WTC11 (cell line): ENCODE data around the gene CASP8.

Source experiments
- ELF4 ChIP-seq: sonication (generic); formaldehyde crosslinking; IDR thresholded peaks from 2 replicates; pipeline ENCODE4 v1.8.1; 2022; ENCODE audit warnings: low read depth, mild to moderate bottlenecking, moderate library complexity, missing genetic modification reagents
- NFE2L1 ChIP-seq: sonication (generic); formaldehyde crosslinking; IDR thresholded peaks from 2 replicates; pipeline ENCODE4 v1.8.1; 2023; ENCODE audit warnings: missing genetic modification reagents
- NR2C2 ChIP-seq: sonication (generic); formaldehyde crosslinking; IDR thresholded peaks from 2 replicates; pipeline ENCODE4 v1.8.0; 2022; ENCODE audit warnings: mild to moderate bottlenecking, missing genetic modification reagents
- SP1 ChIP-seq: sonication (generic); formaldehyde crosslinking; conservative IDR thresholded peaks from 2 replicates; pipeline ENCODE4 v1.8.1; 2022; ENCODE audit warnings: missing genetic modification reagents
- ZNF671 ChIP-seq: fragments of 250-450 bp; sonication (Bioruptor Pico); IDR thresholded peaks from 2 replicates; pipeline ENCODE4 v1.8.0; 2021; ENCODE audit warnings: mild to moderate bottlenecking
- TF ChIP-seq, protein P1 (sequence below): fragments of 200-600 bp; IDR thresholded peaks from 2 replicates; pipeline ENCODE4 v1.8.0; 2022; ENCODE audit warnings: antibody characterized with exemption
- TF ChIP-seq, protein P2 (sequence below): sonication (generic); formaldehyde crosslinking; conservative IDR thresholded peaks from 2 replicates; pipeline ENCODE4 v1.8.1; 2022; ENCODE audit warnings: mild to moderate bottlenecking, missing genetic modification reagents
- TF ChIP-seq, protein P3 (sequence below): sonication (generic); formaldehyde crosslinking; IDR thresholded peaks from 2 replicates; pipeline ENCODE4 v1.8.0; 2022; ENCODE audit warnings: mild to moderate bottlenecking, missing genetic modification reagents
- TF ChIP-seq, protein P4 (sequence below): sonication (generic); formaldehyde crosslinking; IDR thresholded peaks from 2 replicates; pipeline ENCODE4 v1.8.1; 2022; ENCODE audit warnings: mild to moderate bottlenecking, moderate library complexity, missing genetic modification reagents
- TF ChIP-seq, protein P5 (sequence below): sonication (generic); formaldehyde crosslinking; IDR thresholded peaks from 2 replicates; pipeline ENCODE4 v1.8.1; 2023; ENCODE audit warnings: mild to moderate bottlenecking, missing genetic modification reagents
- TF ChIP-seq, protein P6 (sequence below): fragments of 250-450 bp; sonication (Bioruptor Pico); IDR thresholded peaks from 2 replicates; pipeline ENCODE4 v1.9.0; 2021; ENCODE audit warnings: moderate library complexity, mild to moderate bottlenecking, inconsistent platforms, borderline replicate concordance
- TF ChIP-seq, protein P7 (sequence below): sonication (generic); formaldehyde crosslinking; IDR thresholded peaks from 2 replicates; pipeline ENCODE4 v1.8.1; 2023; ENCODE audit warnings: mild to moderate bottlenecking, moderate library complexity, missing genetic modification reagents
- TF ChIP-seq, protein P8 (sequence below): sonication (generic); formaldehyde crosslinking; IDR thresholded peaks from 2 replicates; pipeline ENCODE4 v1.8.0; 2022; ENCODE audit warnings: mild to moderate bottlenecking, missing genetic modification reagents

DNA sequence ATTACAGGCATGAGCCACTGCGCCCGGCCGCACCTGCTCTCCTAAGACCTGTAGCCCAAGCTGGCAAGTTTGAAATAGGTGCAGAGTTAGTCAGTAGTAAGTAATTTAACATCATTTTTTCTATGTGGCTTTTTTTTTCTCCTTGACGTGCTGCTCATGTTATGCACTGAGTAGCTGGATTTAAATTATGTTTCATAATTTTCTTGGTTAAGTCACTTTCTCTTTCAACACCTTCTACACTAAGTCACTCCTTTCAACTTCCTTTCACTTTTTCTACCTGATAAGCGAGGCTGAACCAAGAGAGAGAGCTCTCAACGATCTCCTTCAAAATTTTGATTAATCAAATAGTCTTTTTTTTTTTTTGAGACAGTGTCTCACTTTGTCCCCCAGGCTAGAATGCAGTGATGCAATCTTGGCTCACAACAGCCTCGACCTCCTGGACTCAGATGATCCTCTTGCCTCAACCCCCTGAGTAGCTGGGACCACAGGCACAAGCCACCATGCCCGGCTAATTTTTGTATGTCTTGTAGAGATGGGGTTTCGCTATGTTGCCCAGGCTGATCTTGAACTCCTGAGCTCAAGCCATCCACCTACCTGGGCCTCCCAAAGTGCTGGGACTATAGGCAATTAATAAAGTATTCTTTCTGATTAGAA lies 13.1 kb downstream of the CASP8 start:
- TF ChIP-seq, protein P1, sequence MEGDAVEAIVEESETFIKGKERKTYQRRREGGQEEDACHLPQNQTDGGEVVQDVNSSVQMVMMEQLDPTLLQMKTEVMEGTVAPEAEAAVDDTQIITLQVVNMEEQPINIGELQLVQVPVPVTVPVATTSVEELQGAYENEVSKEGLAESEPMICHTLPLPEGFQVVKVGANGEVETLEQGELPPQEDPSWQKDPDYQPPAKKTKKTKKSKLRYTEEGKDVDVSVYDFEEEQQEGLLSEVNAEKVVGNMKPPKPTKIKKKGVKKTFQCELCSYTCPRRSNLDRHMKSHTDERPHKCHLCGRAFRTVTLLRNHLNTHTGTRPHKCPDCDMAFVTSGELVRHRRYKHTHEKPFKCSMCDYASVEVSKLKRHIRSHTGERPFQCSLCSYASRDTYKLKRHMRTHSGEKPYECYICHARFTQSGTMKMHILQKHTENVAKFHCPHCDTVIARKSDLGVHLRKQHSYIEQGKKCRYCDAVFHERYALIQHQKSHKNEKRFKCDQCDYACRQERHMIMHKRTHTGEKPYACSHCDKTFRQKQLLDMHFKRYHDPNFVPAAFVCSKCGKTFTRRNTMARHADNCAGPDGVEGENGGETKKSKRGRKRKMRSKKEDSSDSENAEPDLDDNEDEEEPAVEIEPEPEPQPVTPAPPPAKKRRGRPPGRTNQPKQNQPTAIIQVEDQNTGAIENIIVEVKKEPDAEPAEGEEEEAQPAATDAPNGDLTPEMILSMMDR = no peak
- TF ChIP-seq NFE2L1 (no peak), ZNF671 (CRISPR knock-in tag) (no peak), SP1 (no peak), ELF4 (CRISPR knock-in tag) (no peak), NR2C2 (CRISPR knock-in tag) (no peak)
- TF ChIP-seq, protein P2, sequence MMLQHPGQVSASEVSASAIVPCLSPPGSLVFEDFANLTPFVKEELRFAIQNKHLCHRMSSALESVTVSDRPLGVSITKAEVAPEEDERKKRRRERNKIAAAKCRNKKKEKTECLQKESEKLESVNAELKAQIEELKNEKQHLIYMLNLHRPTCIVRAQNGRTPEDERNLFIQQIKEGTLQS (CRISPR knock-in tag) = no peak
- TF ChIP-seq, protein P3, sequence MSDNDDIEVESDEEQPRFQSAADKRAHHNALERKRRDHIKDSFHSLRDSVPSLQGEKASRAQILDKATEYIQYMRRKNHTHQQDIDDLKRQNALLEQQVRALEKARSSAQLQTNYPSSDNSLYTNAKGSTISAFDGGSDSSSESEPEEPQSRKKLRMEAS (CRISPR knock-in tag) = no peak
- TF ChIP-seq, protein P4, sequence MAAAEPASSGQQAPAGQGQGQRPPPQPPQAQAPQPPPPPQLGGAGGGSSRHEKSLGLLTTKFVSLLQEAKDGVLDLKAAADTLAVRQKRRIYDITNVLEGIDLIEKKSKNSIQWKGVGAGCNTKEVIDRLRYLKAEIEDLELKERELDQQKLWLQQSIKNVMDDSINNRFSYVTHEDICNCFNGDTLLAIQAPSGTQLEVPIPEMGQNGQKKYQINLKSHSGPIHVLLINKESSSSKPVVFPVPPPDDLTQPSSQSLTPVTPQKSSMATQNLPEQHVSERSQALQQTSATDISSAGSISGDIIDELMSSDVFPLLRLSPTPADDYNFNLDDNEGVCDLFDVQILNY = no peak
- TF ChIP-seq, protein P5, sequence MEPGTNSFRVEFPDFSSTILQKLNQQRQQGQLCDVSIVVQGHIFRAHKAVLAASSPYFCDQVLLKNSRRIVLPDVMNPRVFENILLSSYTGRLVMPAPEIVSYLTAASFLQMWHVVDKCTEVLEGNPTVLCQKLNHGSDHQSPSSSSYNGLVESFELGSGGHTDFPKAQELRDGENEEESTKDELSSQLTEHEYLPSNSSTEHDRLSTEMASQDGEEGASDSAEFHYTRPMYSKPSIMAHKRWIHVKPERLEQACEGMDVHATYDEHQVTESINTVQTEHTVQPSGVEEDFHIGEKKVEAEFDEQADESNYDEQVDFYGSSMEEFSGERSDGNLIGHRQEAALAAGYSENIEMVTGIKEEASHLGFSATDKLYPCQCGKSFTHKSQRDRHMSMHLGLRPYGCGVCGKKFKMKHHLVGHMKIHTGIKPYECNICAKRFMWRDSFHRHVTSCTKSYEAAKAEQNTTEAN (CRISPR knock-in tag) = no peak
- TF ChIP-seq, protein P6, sequence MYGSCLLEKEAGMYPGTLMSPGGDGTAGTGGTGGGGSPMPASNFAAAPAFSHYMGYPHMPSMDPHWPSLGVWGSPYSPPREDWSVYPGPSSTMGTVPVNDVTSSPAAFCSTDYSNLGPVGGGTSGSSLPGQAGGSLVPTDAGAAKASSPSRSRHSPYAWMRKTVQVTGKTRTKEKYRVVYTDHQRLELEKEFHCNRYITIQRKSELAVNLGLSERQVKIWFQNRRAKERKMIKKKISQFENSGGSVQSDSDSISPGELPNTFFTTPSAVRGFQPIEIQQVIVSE (CRISPR knock-in tag) = no peak
- TF ChIP-seq, protein P7, sequence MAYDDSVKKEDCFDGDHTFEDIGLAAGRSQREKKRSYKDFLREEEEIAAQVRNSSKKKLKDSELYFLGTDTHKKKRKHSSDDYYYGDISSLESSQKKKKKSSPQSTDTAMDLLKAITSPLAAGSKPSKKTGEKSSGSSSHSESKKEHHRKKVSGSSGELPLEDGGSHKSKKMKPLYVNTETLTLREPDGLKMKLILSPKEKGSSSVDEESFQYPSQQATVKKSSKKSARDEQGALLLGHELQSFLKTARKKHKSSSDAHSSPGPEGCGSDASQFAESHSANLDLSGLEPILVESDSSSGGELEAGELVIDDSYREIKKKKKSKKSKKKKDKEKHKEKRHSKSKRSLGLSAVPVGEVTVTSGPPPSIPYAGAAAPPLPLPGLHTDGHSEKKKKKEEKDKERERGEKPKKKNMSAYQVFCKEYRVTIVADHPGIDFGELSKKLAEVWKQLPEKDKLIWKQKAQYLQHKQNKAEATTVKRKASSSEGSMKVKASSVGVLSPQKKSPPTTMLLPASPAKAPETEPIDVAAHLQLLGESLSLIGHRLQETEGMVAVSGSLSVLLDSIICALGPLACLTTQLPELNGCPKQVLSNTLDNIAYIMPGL (CRISPR knock-in tag) = no peak
- TF ChIP-seq, protein P8, sequence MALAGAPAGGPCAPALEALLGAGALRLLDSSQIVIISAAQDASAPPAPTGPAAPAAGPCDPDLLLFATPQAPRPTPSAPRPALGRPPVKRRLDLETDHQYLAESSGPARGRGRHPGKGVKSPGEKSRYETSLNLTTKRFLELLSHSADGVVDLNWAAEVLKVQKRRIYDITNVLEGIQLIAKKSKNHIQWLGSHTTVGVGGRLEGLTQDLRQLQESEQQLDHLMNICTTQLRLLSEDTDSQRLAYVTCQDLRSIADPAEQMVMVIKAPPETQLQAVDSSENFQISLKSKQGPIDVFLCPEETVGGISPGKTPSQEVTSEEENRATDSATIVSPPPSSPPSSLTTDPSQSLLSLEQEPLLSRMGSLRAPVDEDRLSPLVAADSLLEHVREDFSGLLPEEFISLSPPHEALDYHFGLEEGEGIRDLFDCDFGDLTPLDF (CRISPR knock-in tag) = no peak
